ENCODE results near the gene PRKACG.
A peak's percentile ranks its signal among the peaks of the same experiment; 100 is the strongest.

The PRKACG gene

DNA sequence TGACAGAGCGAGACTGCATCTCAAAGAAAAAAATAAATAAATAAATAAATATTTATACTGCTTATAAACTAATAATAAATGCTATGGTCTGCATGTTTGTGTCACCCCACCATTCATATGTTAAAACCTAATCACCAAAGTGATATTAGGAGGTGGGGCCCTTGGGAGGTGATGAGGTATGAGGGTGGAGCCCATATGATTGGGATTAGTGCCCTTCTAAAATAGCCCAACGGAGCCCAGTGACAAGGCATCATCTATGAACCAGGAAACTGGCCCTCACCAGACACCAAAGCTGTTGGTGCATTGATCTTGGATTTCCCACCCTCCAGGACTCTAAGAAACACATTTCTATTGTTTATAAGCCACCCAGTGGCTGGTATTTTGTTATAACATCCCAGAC, 26.7 kb upstream of the PRKACG start:
- TF ChIP-seq, protein P1, sequence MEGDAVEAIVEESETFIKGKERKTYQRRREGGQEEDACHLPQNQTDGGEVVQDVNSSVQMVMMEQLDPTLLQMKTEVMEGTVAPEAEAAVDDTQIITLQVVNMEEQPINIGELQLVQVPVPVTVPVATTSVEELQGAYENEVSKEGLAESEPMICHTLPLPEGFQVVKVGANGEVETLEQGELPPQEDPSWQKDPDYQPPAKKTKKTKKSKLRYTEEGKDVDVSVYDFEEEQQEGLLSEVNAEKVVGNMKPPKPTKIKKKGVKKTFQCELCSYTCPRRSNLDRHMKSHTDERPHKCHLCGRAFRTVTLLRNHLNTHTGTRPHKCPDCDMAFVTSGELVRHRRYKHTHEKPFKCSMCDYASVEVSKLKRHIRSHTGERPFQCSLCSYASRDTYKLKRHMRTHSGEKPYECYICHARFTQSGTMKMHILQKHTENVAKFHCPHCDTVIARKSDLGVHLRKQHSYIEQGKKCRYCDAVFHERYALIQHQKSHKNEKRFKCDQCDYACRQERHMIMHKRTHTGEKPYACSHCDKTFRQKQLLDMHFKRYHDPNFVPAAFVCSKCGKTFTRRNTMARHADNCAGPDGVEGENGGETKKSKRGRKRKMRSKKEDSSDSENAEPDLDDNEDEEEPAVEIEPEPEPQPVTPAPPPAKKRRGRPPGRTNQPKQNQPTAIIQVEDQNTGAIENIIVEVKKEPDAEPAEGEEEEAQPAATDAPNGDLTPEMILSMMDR (IDR thresholded peaks at IDR 0.05; ENCODE audit: low read depth, low read length): no peak
- no peak overlapping the region for H3K4me3 ChIP-seq (ENCODE audit: low read depth, low read length)
- H3K4me1 ChIP-seq: peaks cover 5% of the 10 kb centered on the region; the same call in 1 of the 2 replicates
- no peaks in the 10 kb centered on the region; the same call in 1 of the 2 replicates for H3K36me3 ChIP-seq
- H3K27me3 ChIP-seq: no peaks in the 10 kb centered on the region
- DNase-seq: no peak
- H3K9me3 ChIP-seq: no peaks in the 10 kb centered on the region

GRCh38 chr9:69036799-69037198, 22.9 kb upstream of the PRKACG start:
- H3K4me3 ChIP-seq (ENCODE audit: low read depth, low read length): peak overlapping the region; percentile 78
- no peaks in the 10 kb centered on the region; the same call in 1 of the 2 replicates for H3K36me3 ChIP-seq
- DNase-seq: no peak
- TF ChIP-seq, protein P1 (IDR thresholded peaks at IDR 0.05; ENCODE audit: low read depth, low read length): no peak
- no peaks in the 10 kb centered on the region for H3K27me3 ChIP-seq
- no peaks in the 10 kb centered on the region for H3K4me1 ChIP-seq
- H3K9me3 ChIP-seq: no peaks in the 10 kb centered on the region

GRCh38 chr9:69036309-69036708, 22.4 kb upstream of the PRKACG start:
- H3K27me3 ChIP-seq: no peaks in the 10 kb centered on the region
- TF ChIP-seq, protein P1 (IDR thresholded peaks at IDR 0.05; ENCODE audit: low read depth, low read length): no peak
- no peak for DNase-seq

DNA sequence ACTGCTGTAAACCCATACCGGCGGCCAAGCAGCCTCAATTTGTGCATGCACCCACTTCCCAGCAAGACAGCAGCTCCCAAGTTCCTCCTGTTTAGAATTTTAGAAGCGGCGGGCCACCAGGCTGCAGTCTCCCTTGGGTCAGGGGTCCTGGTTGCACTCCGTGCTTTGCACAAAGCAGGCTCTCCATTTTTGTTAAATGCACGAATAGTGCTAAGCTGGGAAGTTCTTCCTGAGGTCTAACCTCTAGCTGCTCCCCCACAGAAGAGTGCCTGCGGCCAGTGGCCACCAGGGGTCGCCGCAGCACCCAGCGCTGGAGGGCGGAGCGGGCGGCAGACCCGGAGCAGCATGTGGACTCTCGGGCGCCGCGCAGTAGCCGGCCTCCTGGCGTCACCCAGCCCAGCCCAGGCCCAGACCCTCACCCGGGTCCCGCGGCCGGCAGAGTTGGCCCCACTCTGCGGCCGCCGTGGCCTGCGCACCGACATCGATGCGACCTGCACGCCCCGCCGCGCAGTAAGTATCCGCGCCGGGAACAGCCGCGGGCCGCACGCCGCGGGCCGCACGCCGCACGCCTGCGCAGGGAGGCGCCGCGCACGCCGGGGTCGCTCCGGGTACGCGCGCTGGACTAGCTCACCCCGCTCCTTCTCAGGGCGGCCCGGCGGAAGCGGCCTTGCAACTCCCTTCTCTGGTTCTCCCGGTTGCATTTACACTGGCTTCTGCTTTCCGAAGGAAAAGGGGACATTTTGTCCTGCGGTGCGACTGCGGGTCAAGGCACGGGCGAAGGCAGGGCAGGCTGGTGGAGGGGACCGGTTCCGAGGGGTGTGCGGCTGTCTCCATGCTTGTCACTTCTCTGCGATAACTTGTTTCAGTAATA, 21.8 kb upstream of the PRKACG start, which contains the start of gene FXN:
TSS of gene FXN (plus strand) at position 315 of the 871 bp plus-strand sequence. CDS start at position 346, 31 bp downstream.
- H3K9me3 ChIP-seq: no peaks in the 10 kb centered on the region
- H3K36me3 ChIP-seq: no peaks in the 10 kb centered on the region
- H3K4me1 ChIP-seq: no peaks in the 10 kb centered on the region
- no peaks in the 10 kb centered on the region for H3K27me3 ChIP-seq
- TF ChIP-seq, protein P1 (IDR thresholded peaks at IDR 0.05; ENCODE audit: low read depth, low read length): peak; percentile 93
- DNase-seq: peak; percentile 85
- peak within 1 kb of the TSS; percentile 78 for H3K4me3 ChIP-seq (ENCODE audit: low read depth, low read length)

More at GRCh38 chr9:69036309-69036708, 22.4 kb upstream of the PRKACG start:
- H3K36me3 ChIP-seq: no peaks in the 10 kb centered on the region
- H3K4me1 ChIP-seq: no peaks in the 10 kb centered on the region
- no peaks in the 10 kb centered on the region for H3K9me3 ChIP-seq
- H3K4me3 ChIP-seq (ENCODE audit: low read depth, low read length): peak overlapping the region; percentile 78

GRCh38 chr9:69034071-69034470, 20.2 kb upstream of the PRKACG start:
- peaks cover 3% of the 10 kb centered on the region; the same call in 1 of the 2 replicates for H3K9me3 ChIP-seq
- H3K36me3 ChIP-seq: no peaks in the 10 kb centered on the region
- H3K4me1 ChIP-seq: no peaks in the 10 kb centered on the region
- no peak for DNase-seq
- H3K4me3 ChIP-seq (ENCODE audit: low read depth, low read length): no peak overlapping the region
- no peaks in the 10 kb centered on the region for H3K27me3 ChIP-seq
- TF ChIP-seq, protein P1 (IDR thresholded peaks at IDR 0.05; ENCODE audit: low read depth, low read length): no peak
